NCI-H146 treated with DMSO at 0.1 percent for 48 hours (cell line): ENCODE measurements around the gene TSPY3.
"Not testable (repeated sequence)": the region's sequence is repeated elsewhere in the genome, so short reads cannot be mapped to it uniquely, and the experiment has no call there.

ENCODE experiments used
- DNase-seq: peaks from one replicate; lab custom pipeline; 2025; ENCODE audit not compliant: unreplicated experiment; lab: John Stamatoyannopoulos, UW

TSPY3 gene

GRCh38 chrY:9398121-9398520 is at the start of gene TSPY3:
TSPY3 (plus strand) TSS chrY:9398421; CDS start chrY:9398467, 46 bp downstream.
- not testable (repeated sequence) for DNase-seq

GRCh38 chrY:9357497-9357896 is 40.7 kb upstream of the TSPY3 start, which contains the start of gene TSPY8:
TSPY8 (plus strand) TSS chrY:9357797; CDS start chrY:9357843, 46 bp downstream.
- DNase-seq = not testable (repeated sequence)

- not testable (repeated sequence) for DNase-seq
These were observed 1.7 kb upstream of the TSPY3 start for GRCh38 chrY:9396527-9396926.
